ENCODE data around the gene MCM8. TPM values are rescaled to one million over a fixed set of nuclear protein-coding genes. Genes with fewer than 3 reads are reported as not detected.

The MCM8 gene
- total RNA-seq, 4 donors from 2014 or later: 4.6 to 7.4 (median 6.0) TPM

DNA sequence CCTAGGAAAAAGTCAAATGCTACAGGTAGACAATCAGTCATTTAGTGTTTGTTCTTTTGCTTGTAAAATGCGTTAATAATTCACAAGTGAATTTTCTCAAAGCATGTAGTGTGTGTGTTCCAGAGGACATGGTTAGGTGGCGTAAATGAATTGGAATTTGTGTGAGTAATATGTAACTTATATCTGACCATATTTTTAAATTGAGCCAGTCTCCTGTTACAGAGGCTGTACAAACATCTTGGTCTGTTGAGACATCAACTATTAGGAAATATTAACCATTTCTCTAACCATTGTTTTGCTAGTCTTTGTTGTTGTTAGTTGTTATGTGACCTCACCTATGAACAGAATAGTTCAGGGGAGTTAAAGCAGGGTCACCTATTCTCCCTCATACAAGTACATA is 22.7 kb downstream of the MCM8 start:
- Histone ChIP-seq H3K9me3 (no peaks in the 10 kb centered on the region), H3K27ac (no peak overlapping the region), H3K27me3 (no peaks in the 10 kb centered on the region), H3K36me3 (peaks cover 0 to 47% of the 10 kb centered on the region in 2 donors), H3K4me1 (no peaks in the 10 kb centered on the region), H3K4me3 (no peak overlapping the region)
- WGBS, 2 donors (ENCODE audit: low coverage in 1 of 2): 91 to 92% methylated on average over 2 of the region's 2 CpGs
- TF ChIP-seq POLR2A (IDR thresholded peaks at IDR 0.05) (no peak), POLR2AphosphoS5 (IDR thresholded peaks at IDR 0.05) (no peak), EP300 (IDR thresholded peaks at IDR 0.05) (no peak), CTCF (IDR thresholded peaks at IDR 0.05) (no peak)
- no peak for ATAC-seq

DNA sequence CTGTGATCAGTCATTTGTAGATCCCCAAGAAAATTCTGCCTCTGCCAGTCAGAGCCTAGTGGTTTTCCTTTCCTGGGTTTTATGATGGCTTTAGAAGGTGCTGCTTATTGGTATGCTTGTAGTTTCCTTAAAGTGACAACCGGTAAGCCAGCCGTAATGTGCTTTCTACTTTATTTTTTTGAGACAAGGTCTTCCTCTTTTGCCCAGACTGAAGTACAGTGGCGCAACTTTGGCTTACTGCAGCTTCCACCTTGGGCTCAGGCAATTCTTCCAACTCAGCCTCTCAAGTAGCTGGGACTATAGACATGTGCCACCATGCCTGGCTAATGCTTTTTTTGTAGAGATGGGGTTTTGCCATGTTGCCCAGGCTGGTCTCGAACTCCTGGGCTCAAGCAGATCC is 23.5 kb downstream of the MCM8 start:
- ATAC-seq: no peak
- Histone ChIP-seq H3K36me3 (peaks cover 0 to 52% of the 10 kb centered on the region in 2 donors), H3K9me3 (no peaks in the 10 kb centered on the region), H3K4me1 (no peaks in the 10 kb centered on the region), H3K27me3 (no peaks in the 10 kb centered on the region), H3K27ac (no peak overlapping the region), H3K4me3 (no peak overlapping the region)
- TF ChIP-seq EP300 (IDR thresholded peaks at IDR 0.05) (no peak), POLR2A (IDR thresholded peaks at IDR 0.05) (no peak), CTCF (IDR thresholded peaks at IDR 0.05) (no peak), POLR2AphosphoS5 (IDR thresholded peaks at IDR 0.05) (no peak)
- WGBS, 2 donors (ENCODE audit: low coverage in 1 of 2): 94% methylated on average over 3 of the region's 4 CpGs

- TF ChIP-seq EP300 (IDR thresholded peaks at IDR 0.05) (no peak), CTCF (IDR thresholded peaks at IDR 0.05) (no peak), POLR2AphosphoS5 (IDR thresholded peaks at IDR 0.05) (no peak), POLR2A (IDR thresholded peaks at IDR 0.05) (no peak)
- Histone ChIP-seq H3K4me1 (no peaks in the 10 kb centered on the region), H3K9me3 (no peaks in the 10 kb centered on the region), H3K27ac (no peak overlapping the region), H3K36me3 (peaks cover 0 to 57% of the 10 kb centered on the region in 2 donors), H3K4me3 (no peak overlapping the region), H3K27me3 (no peaks in the 10 kb centered on the region)
- 100% methylated on average over 1 of the region's 1 CpG for WGBS, 2 donors (ENCODE audit: low coverage in 1 of 2)
- no peak for ATAC-seq
Measured at GRCh38 chr20:5974531-5974930, 24.1 kb downstream of the MCM8 start.

GRCh38 chr20:5975778-5976177 is 25.3 kb downstream of the MCM8 start:
- no peak overlapping the region for H3K4me3 ChIP-seq
- H3K36me3 ChIP-seq: peaks cover 0 to 59% of the 10 kb centered on the region in 2 donors
- no peaks in the 10 kb centered on the region for H3K4me1 ChIP-seq
- TF ChIP-seq POLR2AphosphoS5 (IDR thresholded peaks at IDR 0.05) (no peak), EP300 (IDR thresholded peaks at IDR 0.05) (no peak), POLR2A (IDR thresholded peaks at IDR 0.05) (no peak), CTCF (IDR thresholded peaks at IDR 0.05) (no peak)
- no peaks in the 10 kb centered on the region for H3K9me3 ChIP-seq
- no peaks in the 10 kb centered on the region for H3K27me3 ChIP-seq
- WGBS, 2 donors (ENCODE audit: low coverage in 1 of 2): 29 to 57% methylated on average over 1 to 2 of the region's 2 CpGs
- H3K27ac ChIP-seq: no peak overlapping the region
- ATAC-seq: no peak

GRCh38 chr20:5977223-5977622 is 26.8 kb downstream of the MCM8 start:
- ATAC-seq: no peak
- TF ChIP-seq CTCF (IDR thresholded peaks at IDR 0.05) (no peak), POLR2A (IDR thresholded peaks at IDR 0.05) (no peak), POLR2AphosphoS5 (IDR thresholded peaks at IDR 0.05) (no peak), EP300 (IDR thresholded peaks at IDR 0.05) (no peak)
- H3K27ac ChIP-seq: no peak overlapping the region
- H3K4me1 ChIP-seq: no peaks in the 10 kb centered on the region
- 94 to 100% methylated on average over 1 to 2 of the region's 2 CpGs for WGBS, 2 donors (ENCODE audit: low coverage in 1 of 2)
- H3K27me3 ChIP-seq: no peaks in the 10 kb centered on the region
- H3K4me3 ChIP-seq: no peak overlapping the region
- H3K36me3 ChIP-seq: peaks cover 0 to 57% of the 10 kb centered on the region in 2 donors
- no peaks in the 10 kb centered on the region for H3K9me3 ChIP-seq

Data from gastroesophageal sphincter (tissue), 4 donors.